K562 (cell line): ENCODE results near the gene TMEM217. TPM values are rescaled to one million over a fixed set of nuclear protein-coding genes. Genes with fewer than 3 reads are reported as not detected.

ENCODE experiments used
- ARHGAP35 ChIP-seq: fragments of 450-650 bp; IDR thresholded peaks from 2 replicates; pipeline ENCODE4 v1.6.1; 2018; ENCODE audit not compliant: partially characterized antibody
- CBX2 ChIP-seq: fragments of 200-600 bp; sonication (generic); IDR thresholded peaks from one replicate; pipeline ENCODE4 v1.6.1; 2012; ENCODE audit warnings: mild to moderate bottlenecking, low read length, inconsistent platforms; ENCODE audit not compliant: insufficient read depth, poor library complexity, severe bottlenecking
- E2F8 ChIP-seq: fragments of 450-650 bp; IDR thresholded peaks from 2 replicates; pipeline ENCODE4 v1.7.1; 2018; ENCODE audit warnings: mild to moderate bottlenecking, low read depth; ENCODE audit not compliant: partially characterized antibody
- GABPB1 ChIP-seq: sonication (generic); formaldehyde crosslinking; IDR thresholded peaks from 2 replicates; pipeline ENCODE4 v1.8.0; 2022; ENCODE audit warnings: mild to moderate bottlenecking, missing genetic modification reagents
- GTF2A2 ChIP-seq: IDR thresholded peaks from 2 replicates; pipeline ENCODE4 v1.6.1; 2016; ENCODE audit warnings: mild to moderate bottlenecking, missing genetic modification characterization, missing compliant biosample characterization
- RAD21 ChIP-seq, 2 experiments: fragments of 250-450 bp in 1 of 2; fragments of 450-650 bp in 1 of 2; sonication (Bioruptor Pico) in 1 of 2; formaldehyde crosslinking in 1 of 2; IDR thresholded peaks in 1 of 2; conservative IDR thresholded peaks in 1 of 2; 2 replicates each; pipeline versions ENCODE4 v1.4.0 to v1.8.0; 2020 to 2022; ENCODE audit warnings: mild to moderate bottlenecking in 2 of 2, moderate library complexity in 1 of 2
- RBM22 ChIP-seq: fragments of 200-400 bp; formaldehyde crosslinking; IDR thresholded peaks from 2 replicates; pipeline ENCODE4 v1.6.1; 2018; ENCODE audit warnings: low read length, low read depth; ENCODE audit not compliant: poor library complexity, severe bottlenecking
- SMC3 ChIP-seq: conservative IDR thresholded peaks from 2 replicates; pipeline ENCODE4 v1.6.1; 2011; ENCODE audit warnings: low read depth, low read length, improper control_type of control experiment; ENCODE audit not compliant: insufficient read depth
- SRSF7 ChIP-seq: fragments of 200-400 bp; formaldehyde crosslinking; optimal IDR thresholded peaks from 2 replicates; pipeline ENCODE3; 2017; ENCODE audit warnings: mild to moderate bottlenecking, low read depth, low read length
- TCF3 ChIP-seq: sonication (generic); formaldehyde crosslinking; IDR thresholded peaks from 2 replicates; pipeline ENCODE4 v1.4.0; 2020; ENCODE audit warnings: mild to moderate bottlenecking, missing genetic modification reagents
- TCF7 ChIP-seq: sonication (generic); IDR thresholded peaks from 2 replicates; pipeline ENCODE4 v1.6.1; 2016; ENCODE audit warnings: antibody characterized with exemption, borderline replicate concordance
- XRCC4 ChIP-seq: IDR thresholded peaks from one replicate; pipeline ENCODE4 v1.6.1; 2011; ENCODE audit not compliant: insufficient read depth, insufficient read length; ENCODE audit errors: extremely low read depth
- ZBTB43 ChIP-seq: sonication (generic); formaldehyde crosslinking; IDR thresholded peaks from 2 replicates; pipeline ENCODE4 v1.8.0; 2023; ENCODE audit warnings: mild to moderate bottlenecking, missing genetic modification reagents
- ZNF197 ChIP-seq: fragments of 200-800 bp; sonication (Bioruptor generic); IDR thresholded peaks from 2 replicates; pipeline ENCODE4 v1.6.1; 2016; ENCODE audit warnings: low read depth, missing genetic modification characterization, missing compliant biosample characterization
- ZNF780A ChIP-seq: fragments of 250-450 bp; sonication (Bioruptor Pico); IDR thresholded peaks from 2 replicates; pipeline ENCODE4 v1.5.0; 2021; ENCODE audit warnings: mild to moderate bottlenecking
- polyA plus RNA-seq, 8 experiments: library from polyadenylated mRNA; depleted of rRNA in 4 of 8; stranded (reverse) in 5 of 8; unstranded in 3 of 8; fragments of >200 nt; fragmentation: Nextera tagmentation in 2 of 8; fragmentation: Illumina TruSeq in 1 of 8; extraction: Ambion mirVana in 2 of 8; extraction: Trizol in 1 of 8; gene quantifications; 2 replicates each; pipeline versions ENCODE4 v1.2.1 to v1.2.3, GENCODE V29; 2011 to 2014; ENCODE audit warnings: inconsistent platforms in 1 of 8, missing spikeins in 1 of 8
- total RNA-seq, 7 experiments: library from RNA; depleted of rRNA in 6 of 7; stranded (reverse); fragments of >200 nt in 6 of 7; fragmentation: Illumina TruSeq in 2 of 7; extraction: Trizol in 2 of 7; gene quantifications; 2 replicates each; pipeline versions ENCODE4 v1.2.1 to v1.2.3, GENCODE V29; 2011 to 2021; ENCODE audit warnings: low replicate concordance in 1 of 7
- TF ChIP-seq, protein P1 (sequence below): sonication (generic); formaldehyde crosslinking; IDR thresholded peaks from 2 replicates; pipeline ENCODE4 v1.8.0; 2022; ENCODE audit warnings: mild to moderate bottlenecking, missing genetic modification reagents
- TF ChIP-seq, protein P2 (sequence below): sonication (generic); formaldehyde crosslinking; IDR thresholded peaks from 2 replicates; pipeline ENCODE4 v1.8.0; 2022; ENCODE audit warnings: missing genetic modification reagents, mild to moderate bottlenecking, borderline replicate concordance

The TMEM217 gene
- total and polyA plus RNA-seq, 9 of the 15 experiments (the other 6 are each of a cell fraction or from before 2014, with no cell fraction given) = 1.3 to 8.0 (median 1.9) TPM

DNA sequence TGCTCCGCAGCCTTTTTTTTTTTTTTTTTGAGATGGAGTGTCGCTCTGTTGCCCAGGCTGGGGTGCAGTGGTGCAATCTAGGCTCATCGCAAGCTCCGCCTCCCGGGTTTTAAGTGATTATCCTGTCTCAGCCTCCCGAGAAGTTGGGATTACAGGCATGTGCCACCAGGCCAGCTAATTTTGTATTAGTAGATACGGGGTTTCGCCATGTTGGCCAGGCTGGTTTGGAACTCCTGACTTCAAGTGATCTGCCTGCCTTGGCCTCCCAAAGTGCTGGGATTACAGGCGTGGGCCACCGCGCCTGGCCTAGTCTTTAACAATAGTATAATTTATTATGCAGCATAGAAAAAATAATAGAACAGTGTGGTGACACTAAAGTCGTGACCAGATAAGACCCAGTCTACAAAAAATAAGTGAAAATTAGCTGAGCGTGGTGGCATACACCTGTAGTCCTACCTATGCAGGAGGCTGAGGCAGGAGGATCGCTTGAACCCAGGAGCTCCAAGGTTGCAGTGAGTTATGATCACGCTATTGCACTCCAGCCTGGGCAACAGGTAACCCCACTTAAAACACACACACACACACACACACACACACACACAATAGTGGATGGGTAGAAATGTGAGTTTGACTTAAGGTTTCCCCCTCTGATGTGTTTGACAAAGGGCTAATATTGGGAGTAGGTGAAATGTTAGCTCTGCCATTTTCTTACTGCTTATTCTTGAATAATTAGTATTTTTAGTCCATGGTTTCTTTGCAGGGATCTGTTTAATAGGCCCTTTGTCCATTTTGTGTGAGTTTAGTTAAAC, 81.5 kb downstream of the TMEM217 start (continued):
- TF ChIP-seq E2F8 (peak; percentile 65), ZNF197 (CRISPR knock-in tag) (no peak), RBM22 (no peak), ARHGAP35 (no peak), ZBTB43 (no peak), TCF7 (no peak), TCF3 (0 out of 2 replicates have a peak, but pooled peaks have one; percentile 5), SRSF7 (no peak), RAD21 (CRISPR knock-in tag; conservative IDR thresholded peaks at IDR 0.05 in 1 of 2, IDR thresholded peaks at IDR 0.05 in 1 of 2) (no peak; a peak in 1 of 4 replicates), XRCC4 (no peak), GABPB1 (CRISPR knock-in tag) (no peak), SMC3 (0 out of 2 replicates have a peak, but pooled peaks have one; percentile 17), GTF2A2 (tag) (no peak), ZNF780A (peak; percentile 88; the same call in 1 of the 2 replicates), CBX2 (no peak)
- TF ChIP-seq, protein P1, sequence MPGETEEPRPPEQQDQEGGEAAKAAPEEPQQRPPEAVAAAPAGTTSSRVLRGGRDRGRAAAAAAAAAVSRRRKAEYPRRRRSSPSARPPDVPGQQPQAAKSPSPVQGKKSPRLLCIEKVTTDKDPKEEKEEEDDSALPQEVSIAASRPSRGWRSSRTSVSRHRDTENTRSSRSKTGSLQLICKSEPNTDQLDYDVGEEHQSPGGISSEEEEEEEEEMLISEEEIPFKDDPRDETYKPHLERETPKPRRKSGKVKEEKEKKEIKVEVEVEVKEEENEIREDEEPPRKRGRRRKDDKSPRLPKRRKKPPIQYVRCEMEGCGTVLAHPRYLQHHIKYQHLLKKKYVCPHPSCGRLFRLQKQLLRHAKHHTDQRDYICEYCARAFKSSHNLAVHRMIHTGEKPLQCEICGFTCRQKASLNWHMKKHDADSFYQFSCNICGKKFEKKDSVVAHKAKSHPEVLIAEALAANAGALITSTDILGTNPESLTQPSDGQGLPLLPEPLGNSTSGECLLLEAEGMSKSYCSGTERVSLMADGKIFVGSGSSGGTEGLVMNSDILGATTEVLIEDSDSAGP = no peak
- TF ChIP-seq, protein P2, sequence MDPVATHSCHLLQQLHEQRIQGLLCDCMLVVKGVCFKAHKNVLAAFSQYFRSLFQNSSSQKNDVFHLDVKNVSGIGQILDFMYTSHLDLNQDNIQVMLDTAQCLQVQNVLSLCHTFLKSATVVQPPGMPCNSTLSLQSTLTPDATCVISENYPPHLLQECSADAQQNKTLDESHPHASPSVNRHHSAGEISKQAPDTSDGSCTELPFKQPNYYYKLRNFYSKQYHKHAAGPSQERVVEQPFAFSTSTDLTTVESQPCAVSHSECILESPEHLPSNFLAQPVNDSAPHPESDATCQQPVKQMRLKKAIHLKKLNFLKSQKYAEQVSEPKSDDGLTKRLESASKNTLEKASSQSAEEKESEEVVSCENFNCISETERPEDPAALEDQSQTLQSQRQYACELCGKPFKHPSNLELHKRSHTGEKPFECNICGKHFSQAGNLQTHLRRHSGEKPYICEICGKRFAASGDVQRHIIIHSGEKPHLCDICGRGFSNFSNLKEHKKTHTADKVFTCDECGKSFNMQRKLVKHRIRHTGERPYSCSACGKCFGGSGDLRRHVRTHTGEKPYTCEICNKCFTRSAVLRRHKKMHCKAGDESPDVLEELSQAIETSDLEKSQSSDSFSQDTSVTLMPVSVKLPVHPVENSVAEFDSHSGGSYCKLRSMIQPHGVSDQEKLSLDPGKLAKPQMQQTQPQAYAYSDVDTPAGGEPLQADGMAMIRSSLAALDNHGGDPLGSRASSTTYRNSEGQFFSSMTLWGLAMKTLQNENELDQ (CRISPR knock-in tag) = no peak
